ENCODE data around the gene PROS1.

PROS1 gene

DNA sequence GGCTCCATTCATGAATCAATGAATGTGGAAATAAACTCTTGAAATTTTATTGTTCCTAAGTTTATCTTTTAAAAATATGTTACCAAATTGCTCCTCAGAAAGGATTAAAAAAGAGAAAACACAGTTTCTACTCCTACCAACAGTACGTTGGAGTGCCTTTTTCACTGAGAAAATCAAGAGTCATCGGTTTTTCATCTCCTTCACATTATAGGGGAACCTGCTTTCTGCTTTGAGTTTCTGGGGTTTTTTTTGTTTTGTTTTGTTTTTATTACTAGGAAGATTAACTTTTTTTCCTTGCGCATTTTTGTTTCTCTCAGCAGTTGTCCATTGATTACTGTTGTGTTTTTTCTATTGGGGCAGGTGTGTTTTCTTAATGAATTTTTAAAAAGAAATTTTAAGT lies 9.7 kb upstream of the PROS1 start:
- no peak overlapping the region for H3K27ac ChIP-seq (ENCODE audit: low read depth, low read length, poor library complexity, severe bottlenecking)
- TF ChIP-seq EZH2 (IDR thresholded peaks at IDR 0.05; ENCODE audit: borderline replicate concordance, low read length): no peak
- TF ChIP-seq, protein P1, sequence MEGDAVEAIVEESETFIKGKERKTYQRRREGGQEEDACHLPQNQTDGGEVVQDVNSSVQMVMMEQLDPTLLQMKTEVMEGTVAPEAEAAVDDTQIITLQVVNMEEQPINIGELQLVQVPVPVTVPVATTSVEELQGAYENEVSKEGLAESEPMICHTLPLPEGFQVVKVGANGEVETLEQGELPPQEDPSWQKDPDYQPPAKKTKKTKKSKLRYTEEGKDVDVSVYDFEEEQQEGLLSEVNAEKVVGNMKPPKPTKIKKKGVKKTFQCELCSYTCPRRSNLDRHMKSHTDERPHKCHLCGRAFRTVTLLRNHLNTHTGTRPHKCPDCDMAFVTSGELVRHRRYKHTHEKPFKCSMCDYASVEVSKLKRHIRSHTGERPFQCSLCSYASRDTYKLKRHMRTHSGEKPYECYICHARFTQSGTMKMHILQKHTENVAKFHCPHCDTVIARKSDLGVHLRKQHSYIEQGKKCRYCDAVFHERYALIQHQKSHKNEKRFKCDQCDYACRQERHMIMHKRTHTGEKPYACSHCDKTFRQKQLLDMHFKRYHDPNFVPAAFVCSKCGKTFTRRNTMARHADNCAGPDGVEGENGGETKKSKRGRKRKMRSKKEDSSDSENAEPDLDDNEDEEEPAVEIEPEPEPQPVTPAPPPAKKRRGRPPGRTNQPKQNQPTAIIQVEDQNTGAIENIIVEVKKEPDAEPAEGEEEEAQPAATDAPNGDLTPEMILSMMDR (IDR thresholded peaks at IDR 0.05; ENCODE audit: low read length): no peak
- no peak overlapping the region for H3K4me3 ChIP-seq (ENCODE audit: low read depth, low read length, poor library complexity, severe bottlenecking)
- H2AFZ ChIP-seq (ENCODE audit: low read length): no peak overlapping the region
- no peak overlapping the region for H3K4me2 ChIP-seq (ENCODE audit: low read length)
- H3F3A ChIP-seq (ENCODE audit: insufficient read depth, low read length): no peaks in the 10 kb centered on the region; the same call in 1 of the 2 replicates
- no peaks in the 10 kb centered on the region for H3K9me3 ChIP-seq (ENCODE audit: low read length)
- no peak overlapping the region for H3K9ac ChIP-seq (ENCODE audit: low read length)
- H4K20me1 ChIP-seq (ENCODE audit: insufficient read depth, low read length): no peaks in the 10 kb centered on the region
- H3K9me2 ChIP-seq (ENCODE audit: low read depth, low read length): no peaks in the 10 kb centered on the region
- no peaks in the 10 kb centered on the region for H3K27me3 ChIP-seq (ENCODE audit: insufficient read depth, low read length)
- peaks cover 13% of the 10 kb centered on the region for H3K4me1 ChIP-seq (ENCODE audit: insufficient read depth, low read length, severe bottlenecking)
- no peaks in the 10 kb centered on the region for H3K36me3 ChIP-seq (ENCODE audit: insufficient read depth, low read length)
- 0 out of 2 replicates have a peak, but pooled peaks cover 5% of the 10 kb centered on the region for H3K79me2 ChIP-seq (ENCODE audit: insufficient read depth, low read length)

DNA sequence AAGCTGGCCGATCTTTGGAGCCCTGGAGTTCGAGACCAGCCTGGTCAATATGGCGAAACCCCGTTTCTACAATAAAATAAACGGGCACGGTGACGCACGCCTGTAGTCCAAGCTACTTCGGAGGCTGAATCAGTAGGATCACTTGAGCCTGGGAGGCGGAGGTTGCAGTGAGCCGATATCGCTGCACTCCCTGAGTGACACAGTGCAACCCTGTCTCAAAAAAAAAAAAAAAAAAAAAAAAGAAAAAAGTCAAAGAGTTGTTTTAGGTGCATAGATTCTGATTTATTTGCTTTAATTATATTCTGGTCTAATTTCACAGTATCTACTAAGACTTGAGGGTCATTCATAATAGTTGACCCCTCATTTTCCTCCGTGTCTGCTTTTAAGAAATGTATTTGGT lies 8.0 kb upstream of the PROS1 start:
- no peak overlapping the region for H3K9ac ChIP-seq (ENCODE audit: low read length)
- 0 out of 2 replicates have a peak, but pooled peaks cover 5% of the 10 kb centered on the region for H3K79me2 ChIP-seq (ENCODE audit: insufficient read depth, low read length)
- no peak for TF ChIP-seq EZH2 (IDR thresholded peaks at IDR 0.05; ENCODE audit: borderline replicate concordance, low read length)
- TF ChIP-seq, protein P1 (IDR thresholded peaks at IDR 0.05; ENCODE audit: low read length): no peak
- peaks cover 13% of the 10 kb centered on the region for H3K4me1 ChIP-seq (ENCODE audit: insufficient read depth, low read length, severe bottlenecking)
- H3K36me3 ChIP-seq (ENCODE audit: insufficient read depth, low read length): no peaks in the 10 kb centered on the region
- H3K27me3 ChIP-seq (ENCODE audit: insufficient read depth, low read length): no peaks in the 10 kb centered on the region
- H3K9me2 ChIP-seq (ENCODE audit: low read depth, low read length): no peaks in the 10 kb centered on the region
- H3K27ac ChIP-seq (ENCODE audit: low read depth, low read length, poor library complexity, severe bottlenecking): no peak overlapping the region
- no peaks in the 10 kb centered on the region for H3K9me3 ChIP-seq (ENCODE audit: low read length)
- H4K20me1 ChIP-seq (ENCODE audit: insufficient read depth, low read length): no peaks in the 10 kb centered on the region
- H3K4me3 ChIP-seq (ENCODE audit: low read depth, low read length, poor library complexity, severe bottlenecking): no peak overlapping the region
- H2AFZ ChIP-seq (ENCODE audit: low read length): no peak overlapping the region
- H3F3A ChIP-seq (ENCODE audit: insufficient read depth, low read length): no peaks in the 10 kb centered on the region; the same call in 1 of the 2 replicates
- H3K4me2 ChIP-seq (ENCODE audit: low read length): peak overlapping the region; percentile 79; the same call in 1 of the 2 replicates

DNA sequence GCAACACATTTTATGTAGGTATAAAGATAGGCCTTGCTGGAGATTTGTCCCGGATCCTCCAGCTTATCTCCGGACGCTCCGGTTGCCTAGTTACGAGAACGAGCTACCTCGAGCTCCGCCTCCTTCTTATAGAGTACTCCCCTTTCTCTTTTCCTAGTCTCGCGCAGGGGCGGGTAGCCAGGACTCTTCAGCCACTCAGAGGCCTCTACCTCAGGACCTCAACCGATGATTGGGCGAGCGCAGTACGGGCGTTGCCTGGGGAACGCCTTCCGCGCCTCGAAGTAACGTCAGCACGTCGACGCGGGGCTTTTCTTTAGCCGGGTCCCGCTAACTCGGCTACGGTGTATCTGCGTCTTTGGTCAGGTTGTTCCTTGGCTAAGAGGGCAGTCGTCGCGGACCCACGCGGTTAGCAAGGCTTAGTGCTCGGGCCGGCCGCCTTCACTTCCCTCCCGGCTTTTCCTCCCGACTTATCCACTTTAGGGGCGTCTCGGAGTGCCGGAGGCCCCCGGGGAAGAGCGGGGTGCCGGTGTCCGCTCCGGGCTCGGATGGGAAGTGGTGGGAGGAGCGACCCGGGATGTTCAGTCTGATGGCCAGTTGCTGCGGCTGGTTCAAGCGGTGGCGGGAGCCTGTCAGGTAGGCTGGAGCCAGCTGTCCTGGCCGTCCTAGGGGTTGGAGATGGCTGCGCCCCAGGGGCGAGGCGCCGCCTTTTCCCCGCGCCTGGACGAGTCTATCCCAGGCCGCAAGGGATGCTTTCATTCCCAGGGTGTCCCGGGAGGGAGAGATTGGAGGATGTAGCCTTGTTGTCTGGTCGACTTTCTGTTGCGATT lies 6.4 kb upstream of the PROS1 start, which contains the start of gene ARL13B:
Gene ARL13B, plus strand, starts transcription at position 306 of the 827 bp plus-strand sequence. Its CDS starts 269 bp downstream, at position 575.
- peak within 1 kb of the TSS; percentile 67 for H2AFZ ChIP-seq (ENCODE audit: low read length)
- H3K79me2 ChIP-seq (ENCODE audit: insufficient read depth, low read length): 0 out of 2 replicates have a peak, but pooled peaks cover 5% of the 10 kb centered on the region
- no peaks in the 10 kb centered on the region for H4K20me1 ChIP-seq (ENCODE audit: insufficient read depth, low read length)
- TF ChIP-seq, protein P1 (IDR thresholded peaks at IDR 0.05; ENCODE audit: low read length): no peak
- no peak for TF ChIP-seq EZH2 (IDR thresholded peaks at IDR 0.05; ENCODE audit: borderline replicate concordance, low read length)
- H3K27me3 ChIP-seq (ENCODE audit: insufficient read depth, low read length): no peaks in the 10 kb centered on the region
- H3K4me3 ChIP-seq (ENCODE audit: low read depth, low read length, poor library complexity, severe bottlenecking): peak within 1 kb of the TSS; percentile 79
- peak within 1 kb of the TSS; percentile 79 for H3K4me2 ChIP-seq (ENCODE audit: low read length)
- H3F3A ChIP-seq (ENCODE audit: insufficient read depth, low read length): no peaks in the 10 kb centered on the region; the same call in 1 of the 2 replicates
- H3K27ac ChIP-seq (ENCODE audit: low read depth, low read length, poor library complexity, severe bottlenecking): no peak within 1 kb of the TSS
- peak within 1 kb of the TSS; percentile 80 for H3K9ac ChIP-seq (ENCODE audit: low read length)
- no peaks in the 10 kb centered on the region for H3K9me2 ChIP-seq (ENCODE audit: low read depth, low read length)
- H3K36me3 ChIP-seq (ENCODE audit: insufficient read depth, low read length): no peaks in the 10 kb centered on the region
- H3K9me3 ChIP-seq (ENCODE audit: low read length): no peaks in the 10 kb centered on the region
- H3K4me1 ChIP-seq (ENCODE audit: insufficient read depth, low read length, severe bottlenecking): peaks cover 13% of the 10 kb centered on the region
